WERI-Rb-1 (cell line): Measurements from ENCODE around the gene INSYN2A.

Experiments
- DNase-seq: peaks from one replicate; pipeline ENCODE4 v3.0.0-alpha.2; 2020
- H3K27ac ChIP-seq: fragments of 250-450 bp; sonication (Bioruptor Pico); 2 replicates; pipeline ENCODE4 v1.5.1; 2020; ENCODE audit warnings: mild to moderate bottlenecking, moderate library complexity
- H3K27me3 ChIP-seq: fragments of 250-450 bp; sonication (Bioruptor Pico); 2 replicates; pipeline ENCODE4 v1.5.1; 2021; ENCODE audit warnings: mild to moderate bottlenecking, low read depth, moderate library complexity; ENCODE audit not compliant: insufficient read depth, severe bottlenecking
- H3K36me3 ChIP-seq: fragments of 250-450 bp; sonication (Bioruptor Pico); 2 replicates; pipeline ENCODE4 v1.5.1; 2020; ENCODE audit warnings: mild to moderate bottlenecking, moderate library complexity
- H3K4me3 ChIP-seq: 2 replicates; pipeline ENCODE4 v1.5.1; 2011; ENCODE audit warnings: low read depth, mild to moderate bottlenecking, control low read depth, low read length
- H3K9me3 ChIP-seq: fragments of 250-450 bp; sonication (Bioruptor Pico); 2 replicates; pipeline ENCODE4 v1.5.1; 2021; ENCODE audit warnings: mild to moderate bottlenecking, moderate library complexity; ENCODE audit not compliant: severe bottlenecking
- TF ChIP-seq, protein P1 (sequence below): IDR thresholded peaks from 2 replicates; pipeline ENCODE4 v1.5.1; 2011; ENCODE audit warnings: low read depth, mild to moderate bottlenecking, control low read depth, inconsistent platforms, low read length

INSYN2A gene

DNA sequence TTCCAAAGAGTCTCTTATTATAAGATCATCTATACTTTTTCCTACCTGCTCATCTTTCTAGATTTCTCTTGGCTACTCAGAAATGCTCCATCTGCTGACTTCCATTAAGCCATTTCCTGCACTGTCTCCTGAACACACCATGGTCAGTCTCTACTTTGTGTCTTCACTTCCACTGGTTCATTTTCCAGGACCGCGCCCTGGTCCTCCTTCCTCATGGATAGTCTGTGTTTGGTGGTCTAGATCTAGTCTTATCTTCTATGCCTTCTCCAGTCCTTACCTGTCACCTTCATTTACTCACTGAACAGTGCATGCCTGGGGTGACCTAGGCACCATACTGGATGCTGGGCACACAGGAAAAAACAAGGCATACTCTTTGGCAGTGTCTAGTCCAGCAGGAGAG is 11.8 kb downstream of the INSYN2A start:
- TF ChIP-seq, protein P1, sequence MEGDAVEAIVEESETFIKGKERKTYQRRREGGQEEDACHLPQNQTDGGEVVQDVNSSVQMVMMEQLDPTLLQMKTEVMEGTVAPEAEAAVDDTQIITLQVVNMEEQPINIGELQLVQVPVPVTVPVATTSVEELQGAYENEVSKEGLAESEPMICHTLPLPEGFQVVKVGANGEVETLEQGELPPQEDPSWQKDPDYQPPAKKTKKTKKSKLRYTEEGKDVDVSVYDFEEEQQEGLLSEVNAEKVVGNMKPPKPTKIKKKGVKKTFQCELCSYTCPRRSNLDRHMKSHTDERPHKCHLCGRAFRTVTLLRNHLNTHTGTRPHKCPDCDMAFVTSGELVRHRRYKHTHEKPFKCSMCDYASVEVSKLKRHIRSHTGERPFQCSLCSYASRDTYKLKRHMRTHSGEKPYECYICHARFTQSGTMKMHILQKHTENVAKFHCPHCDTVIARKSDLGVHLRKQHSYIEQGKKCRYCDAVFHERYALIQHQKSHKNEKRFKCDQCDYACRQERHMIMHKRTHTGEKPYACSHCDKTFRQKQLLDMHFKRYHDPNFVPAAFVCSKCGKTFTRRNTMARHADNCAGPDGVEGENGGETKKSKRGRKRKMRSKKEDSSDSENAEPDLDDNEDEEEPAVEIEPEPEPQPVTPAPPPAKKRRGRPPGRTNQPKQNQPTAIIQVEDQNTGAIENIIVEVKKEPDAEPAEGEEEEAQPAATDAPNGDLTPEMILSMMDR: no peak
- no peaks in the 10 kb centered on the region for H3K36me3 ChIP-seq
- H3K4me3 ChIP-seq: no peak overlapping the region
- H3K9me3 ChIP-seq: no peaks in the 10 kb centered on the region
- no peaks in the 10 kb centered on the region for H3K27me3 ChIP-seq
- DNase-seq: no peak
- H3K27ac ChIP-seq: no peak overlapping the region

DNA sequence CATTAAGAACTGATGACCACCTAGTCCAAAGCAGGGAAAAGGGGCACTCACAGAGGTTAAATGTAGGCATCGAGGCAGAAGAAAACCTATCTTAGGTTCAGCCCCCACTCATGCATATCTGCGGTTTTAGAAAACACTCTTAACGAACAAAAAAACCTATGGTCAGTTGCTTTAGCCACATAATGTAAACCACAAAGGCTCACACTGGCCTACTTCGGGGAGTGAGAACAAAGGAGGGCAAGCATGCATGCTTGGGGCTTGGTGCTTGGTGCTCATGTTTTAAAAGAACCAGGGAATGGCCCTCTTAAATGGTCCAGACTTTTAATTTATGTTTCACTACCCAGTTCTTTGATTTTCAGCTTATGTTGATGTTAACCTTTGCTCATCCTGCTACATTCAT is 14.2 kb downstream of the INSYN2A start:
- Histone ChIP-seq H3K27ac (no peak overlapping the region), H3K27me3 (no peaks in the 10 kb centered on the region), H3K36me3 (no peaks in the 10 kb centered on the region), H3K4me3 (no peak overlapping the region), H3K9me3 (no peaks in the 10 kb centered on the region)
- TF ChIP-seq, protein P1: no peak
- no peak for DNase-seq

DNA sequence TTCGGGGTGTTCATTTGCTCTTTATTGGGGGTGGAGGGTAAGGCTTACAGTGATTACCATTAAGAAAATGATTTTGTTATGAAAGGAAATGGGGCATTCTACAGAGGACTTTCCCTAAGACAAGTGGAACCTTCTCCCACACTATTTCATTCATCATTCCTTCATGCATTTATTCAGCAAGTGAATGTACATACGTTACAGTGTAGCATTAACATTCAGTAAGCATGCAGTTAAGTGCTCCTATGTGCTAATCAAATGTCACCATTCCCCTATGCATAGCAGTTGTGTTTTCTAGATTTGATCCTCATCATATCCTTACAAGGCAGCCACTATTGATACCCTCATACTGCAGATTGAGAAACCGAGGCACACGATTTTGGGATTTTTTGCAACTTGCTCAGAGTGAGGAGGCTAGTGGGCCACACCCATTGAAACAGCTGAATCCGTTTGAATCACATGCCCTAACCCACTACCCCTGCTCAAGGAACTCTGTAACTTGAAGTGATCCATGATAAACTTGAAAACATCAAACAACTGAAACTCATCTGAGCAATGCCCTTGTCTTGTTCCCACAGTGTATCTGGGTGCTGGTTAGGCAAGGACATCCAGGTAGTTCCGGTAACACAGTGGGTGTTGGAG is 16.7 kb downstream of the INSYN2A start:
- Histone ChIP-seq H3K36me3 (no peaks in the 10 kb centered on the region), H3K9me3 (no peaks in the 10 kb centered on the region), H3K4me3 (no peak overlapping the region), H3K27me3 (no peaks in the 10 kb centered on the region), H3K27ac (no peak overlapping the region)
- DNase-seq: no peak
- TF ChIP-seq, protein P1: no peak

DNA sequence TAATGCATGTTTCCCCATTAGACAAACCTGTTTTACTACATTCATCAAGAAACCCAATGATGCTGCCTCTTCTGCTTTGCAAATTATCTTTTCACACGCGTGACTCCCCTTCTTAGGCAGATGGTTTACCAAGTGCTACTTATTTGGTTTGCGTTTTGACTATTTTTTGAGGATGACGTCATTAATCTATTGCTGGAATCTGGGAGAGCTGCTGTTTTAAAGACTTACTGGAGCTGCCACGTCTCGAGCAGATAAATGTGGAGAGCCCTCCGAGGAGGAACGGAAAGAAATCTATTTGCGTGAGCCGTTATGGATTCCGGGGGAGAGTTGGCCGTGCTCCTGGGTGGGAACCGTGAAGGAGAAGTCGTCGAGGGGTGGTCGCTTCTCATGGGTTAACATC is 19.7 kb downstream of the INSYN2A start:
- H3K27ac ChIP-seq: no peak overlapping the region
- no peak for DNase-seq
- TF ChIP-seq, protein P1: no peak

DNA sequence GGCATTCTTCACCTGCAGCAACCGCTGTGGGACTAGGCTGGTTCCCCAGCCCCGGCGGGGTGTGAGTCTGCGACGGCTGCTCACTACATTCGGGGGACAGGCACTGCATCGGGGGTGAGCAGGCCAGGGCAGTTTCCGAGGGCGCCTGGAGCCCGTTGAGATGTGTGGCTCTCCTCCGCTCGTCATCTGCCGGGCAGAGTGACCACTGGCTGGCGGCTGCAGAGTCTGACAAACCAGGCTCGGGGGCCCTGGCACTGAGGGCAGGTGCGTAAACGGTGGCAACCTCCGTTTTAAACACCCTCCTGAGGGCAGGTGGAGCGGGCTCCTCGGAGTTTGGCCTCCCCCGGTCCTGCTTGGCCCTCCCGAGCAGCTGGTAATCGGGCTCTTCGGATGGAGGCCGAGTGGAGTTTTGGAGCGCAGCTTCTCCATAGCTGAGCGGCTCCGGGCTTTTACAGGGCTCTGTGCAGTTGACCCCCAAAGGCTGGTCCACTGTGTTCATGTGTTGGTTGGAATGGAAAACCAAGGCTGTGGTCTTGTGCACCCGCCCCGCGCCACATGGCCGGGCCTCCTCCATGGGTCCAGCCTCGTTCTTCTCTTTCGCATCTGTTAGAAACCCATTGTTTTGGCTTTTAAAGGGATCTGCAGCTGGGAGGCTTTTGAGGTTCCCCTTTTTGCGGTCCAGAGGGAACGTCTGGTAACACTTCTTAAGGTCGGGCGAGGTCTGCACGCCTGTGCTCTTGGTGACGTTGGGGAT is 20.9 kb downstream of the INSYN2A start:
- Histone ChIP-seq H3K36me3 (no peaks in the 10 kb centered on the region), H3K27ac (no peak overlapping the region), H3K27me3 (no peaks in the 10 kb centered on the region), H3K9me3 (no peaks in the 10 kb centered on the region), H3K4me3 (no peak overlapping the region)
- TF ChIP-seq, protein P1: no peak
- DNase-seq: no peak

More for the DNA sequence above, 19.7 kb downstream of the INSYN2A start:
- H3K4me3 ChIP-seq: no peak overlapping the region
- H3K36me3 ChIP-seq: no peaks in the 10 kb centered on the region
- H3K27me3 ChIP-seq: no peaks in the 10 kb centered on the region
- H3K9me3 ChIP-seq: no peaks in the 10 kb centered on the region
